HG03521 (cell line): ENCODE data around the gene PEX6.

Experiments used
- ATAC-seq: cut with Tn5 transposase; IDR thresholded peaks from one replicate; pipeline ENCODE4 v1.9.1; 2021; ENCODE audit warnings: mild to moderate bottlenecking, moderate library complexity; ENCODE audit not compliant: unreplicated experiment

Gene PEX6

DNA sequence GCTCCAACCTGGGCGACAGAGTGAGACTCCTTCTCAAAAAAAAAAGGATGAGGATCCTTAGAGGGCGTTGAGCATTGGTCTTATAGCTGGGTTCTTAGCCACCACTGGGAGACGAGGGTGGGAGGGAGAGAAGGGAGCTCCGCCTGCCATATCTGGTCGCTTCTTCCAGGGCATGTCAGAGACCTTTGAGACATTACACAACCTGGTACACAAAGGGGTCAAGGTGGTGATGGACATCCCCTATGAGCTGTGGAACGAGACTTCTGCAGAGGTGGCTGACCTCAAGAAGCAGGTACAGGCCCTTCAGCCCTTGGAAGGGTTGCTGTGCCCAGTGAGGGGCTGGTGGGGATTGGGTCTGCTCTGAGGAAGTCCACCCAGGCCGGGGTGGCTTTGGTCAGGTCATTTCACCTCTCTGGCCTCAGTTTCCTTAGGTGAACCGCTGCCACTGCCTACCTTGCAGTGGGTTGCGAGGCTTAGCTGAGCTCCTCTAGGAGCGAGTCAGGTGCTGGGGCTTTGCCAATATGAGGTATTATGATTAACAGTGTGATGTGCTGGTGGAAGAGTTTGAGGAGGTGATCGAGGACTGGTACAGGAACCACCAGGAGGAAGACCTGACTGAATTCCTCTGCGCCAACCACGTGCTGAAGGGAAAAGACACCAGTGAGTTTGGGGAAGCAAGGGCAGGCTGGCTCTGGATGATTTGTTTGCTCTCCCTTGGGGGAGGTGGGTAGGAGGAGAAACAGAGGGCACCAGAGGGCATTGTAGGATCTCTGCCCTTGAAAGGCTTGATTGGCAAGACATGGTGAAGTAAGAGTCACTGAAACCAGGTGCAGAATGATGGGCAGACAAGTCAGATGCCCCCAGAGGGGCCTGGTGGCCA is 41.2 kb downstream of the PEX6 start:
- no peak for ATAC-seq

DNA sequence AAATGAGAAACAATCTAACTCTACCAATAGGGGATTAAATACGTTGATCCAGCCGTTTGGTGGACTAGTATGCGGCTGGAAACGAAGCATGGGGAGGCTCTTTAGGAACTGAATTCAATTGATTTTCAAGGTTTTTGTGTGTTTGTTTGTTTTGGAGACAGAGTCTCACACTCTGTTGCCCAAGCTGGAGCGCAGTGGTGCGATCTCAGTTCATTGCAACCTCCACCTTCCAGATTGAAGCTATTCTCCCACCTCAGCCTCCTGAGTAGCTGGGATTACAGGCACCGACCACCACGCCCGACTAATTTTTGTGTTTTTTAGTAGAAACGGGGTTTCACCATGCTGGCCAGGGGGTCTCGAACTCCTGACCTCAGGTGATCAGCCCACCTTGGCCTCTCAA is 42.6 kb downstream of the PEX6 start:
- ATAC-seq: no peak

DNA sequence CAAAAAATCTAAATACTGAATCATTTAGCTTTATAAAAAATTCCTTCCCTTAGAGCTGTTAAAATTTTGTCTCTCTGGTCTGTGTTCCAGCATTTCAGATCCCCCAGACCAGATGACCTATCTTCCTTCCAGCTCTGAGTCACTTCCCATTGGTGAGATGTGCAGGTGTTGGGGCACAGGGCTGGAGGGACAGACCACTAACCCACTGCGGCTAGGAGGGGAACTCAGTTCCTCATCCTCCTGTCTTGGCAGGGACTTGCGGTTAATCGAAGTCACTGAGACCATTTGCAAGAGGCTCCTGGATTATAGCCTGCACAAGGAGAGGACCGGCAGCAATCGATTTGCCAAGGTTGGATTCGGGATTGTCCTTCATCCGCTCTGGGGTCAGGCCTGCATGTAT is 43.7 kb downstream of the PEX6 start:
- no peak for ATAC-seq

DNA sequence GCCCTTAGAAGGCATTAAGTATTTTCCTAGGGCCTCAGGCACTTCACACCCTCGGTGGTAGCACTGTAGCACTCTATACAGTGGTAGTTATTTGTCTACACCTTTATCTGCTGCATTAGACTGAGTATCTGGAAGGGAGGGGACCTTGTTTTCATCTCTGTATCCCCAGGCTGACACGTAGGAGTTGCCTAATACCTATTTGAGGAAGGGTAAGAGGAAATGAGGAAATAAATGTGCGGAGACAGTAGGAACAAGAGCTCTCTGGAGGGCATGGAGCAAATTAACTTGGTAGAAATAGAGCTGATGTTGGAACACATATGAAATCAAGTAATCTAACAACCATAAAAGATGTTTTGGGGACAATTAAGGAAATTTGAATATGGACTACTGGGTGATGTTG is 45.8 kb downstream of the PEX6 start:
- ATAC-seq: no peak

DNA sequence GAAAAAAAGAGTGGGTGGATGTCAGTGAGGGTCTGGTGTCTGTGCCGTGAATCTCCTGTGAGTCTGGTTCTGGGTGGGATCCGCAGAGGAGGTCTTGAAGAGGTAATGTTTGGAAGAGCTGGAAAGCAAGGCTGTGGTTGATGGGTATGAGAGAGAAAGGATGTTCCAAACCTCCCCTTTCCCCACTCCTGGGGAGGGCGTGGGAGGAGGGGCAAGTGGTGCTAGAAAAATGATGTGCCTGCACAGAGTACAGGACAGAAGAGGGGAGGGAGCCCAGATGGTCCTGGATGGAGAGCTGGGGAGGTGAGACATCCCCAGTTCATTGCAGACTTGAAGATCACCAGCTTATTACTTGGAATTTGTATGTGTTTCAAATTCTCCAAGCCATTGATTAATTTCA is 46.6 kb downstream of the PEX6 start:
- no peak for ATAC-seq

DNA sequence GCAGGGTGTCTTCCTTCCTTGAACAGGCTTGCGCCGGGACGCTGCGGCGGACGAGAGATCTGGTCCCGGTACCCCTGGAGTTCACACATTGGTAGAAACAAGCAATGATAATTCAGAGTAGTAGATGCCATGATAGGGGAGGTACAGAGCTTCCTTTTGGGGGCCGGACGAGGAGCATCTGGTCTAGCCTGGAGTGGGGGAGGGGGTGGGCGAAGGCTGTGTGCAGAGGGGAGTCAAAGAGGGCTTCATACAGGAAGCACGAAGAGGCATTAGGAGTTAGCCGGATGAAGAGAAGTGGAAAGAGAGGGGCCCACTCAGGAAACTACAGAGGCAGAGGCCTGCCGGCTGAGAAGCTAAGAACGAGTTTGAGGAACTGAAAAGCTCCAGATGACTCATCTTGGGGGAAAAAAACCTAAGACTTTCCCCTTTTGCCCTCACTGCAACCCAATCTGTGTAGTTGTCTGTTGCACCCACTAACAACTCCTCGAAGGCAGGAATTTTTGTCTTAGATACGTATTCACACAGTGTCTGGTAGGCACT is 49.1 kb downstream of the PEX6 start:
- peak; percentile 45 for ATAC-seq

DNA sequence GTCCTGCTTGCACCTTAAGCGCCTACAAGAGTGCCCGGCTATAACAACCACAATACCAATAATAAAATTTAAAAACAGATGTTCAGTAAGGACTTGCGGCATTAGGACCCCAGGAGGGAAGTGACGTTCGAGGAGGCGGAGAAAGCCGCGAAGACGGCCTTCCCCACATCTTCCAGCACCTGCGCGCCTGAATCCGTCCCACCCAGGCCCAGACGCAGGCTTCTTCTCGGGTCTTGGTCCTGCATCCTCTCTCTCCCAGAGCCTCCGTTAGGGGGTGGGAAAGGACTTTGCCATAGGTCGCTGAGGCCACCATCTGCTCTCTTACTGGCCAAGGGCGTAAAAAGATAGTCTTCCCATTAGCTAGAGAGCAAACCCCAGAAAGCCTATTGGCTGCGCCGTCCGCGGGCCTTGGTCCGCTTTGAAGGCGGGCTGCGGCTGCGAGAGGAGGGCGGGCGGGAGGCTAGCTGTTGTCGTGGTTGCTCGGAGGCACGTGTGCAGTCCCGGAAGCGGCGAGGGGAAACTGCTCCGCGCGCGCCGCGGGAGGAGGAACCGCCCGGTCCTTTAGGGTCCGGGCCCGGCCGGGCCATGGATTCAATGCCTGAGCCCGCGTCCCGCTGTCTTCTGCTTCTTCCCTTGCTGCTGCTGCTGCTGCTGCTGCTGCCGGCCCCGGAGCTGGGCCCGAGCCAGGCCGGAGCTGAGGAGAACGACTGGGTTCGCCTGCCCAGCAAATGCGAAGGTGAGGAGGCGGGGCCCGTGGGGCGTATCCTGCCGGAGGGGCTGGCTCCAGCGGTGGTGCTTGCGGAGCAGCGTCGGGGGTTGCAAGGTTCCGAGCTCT is 49.8 kb downstream of the PEX6 start, which contains the start of gene CNPY3:
Gene CNPY3, plus strand, starts transcription at position 495 of the 835 bp plus-strand sequence. Its CDS starts 91 bp downstream, at position 586.
- peak; percentile 74 for ATAC-seq

DNA sequence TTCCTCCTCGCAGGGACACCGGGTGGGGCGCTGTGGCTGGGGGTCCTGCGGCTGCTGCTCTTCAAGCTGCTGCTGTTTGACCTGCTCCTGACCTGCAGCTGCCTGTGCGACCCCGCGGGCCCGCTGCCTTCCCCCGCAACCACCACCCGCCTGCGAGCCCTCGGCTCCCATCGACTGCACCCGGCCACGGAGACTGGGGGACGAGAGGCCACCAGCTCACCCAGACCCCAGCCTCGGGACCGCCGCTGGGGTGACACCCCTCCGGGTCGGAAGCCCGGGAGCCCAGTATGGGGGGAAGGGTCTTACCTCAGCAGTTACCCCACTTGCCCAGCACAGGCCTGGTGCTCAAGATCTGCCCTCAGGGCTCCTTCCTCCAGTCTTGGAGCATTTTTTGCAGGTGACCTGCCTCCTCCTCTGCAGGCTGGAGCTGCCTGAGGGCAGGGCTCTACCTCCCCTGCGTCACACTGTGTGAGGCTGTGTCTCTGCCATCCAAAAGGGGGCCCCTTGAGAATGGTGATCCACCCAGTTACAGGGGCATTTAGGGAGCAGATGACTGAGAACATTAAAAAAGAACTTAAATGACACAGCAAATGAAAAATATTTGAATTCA is 53.6 kb downstream of the PEX6 start:
- ATAC-seq: no peak

DNA sequence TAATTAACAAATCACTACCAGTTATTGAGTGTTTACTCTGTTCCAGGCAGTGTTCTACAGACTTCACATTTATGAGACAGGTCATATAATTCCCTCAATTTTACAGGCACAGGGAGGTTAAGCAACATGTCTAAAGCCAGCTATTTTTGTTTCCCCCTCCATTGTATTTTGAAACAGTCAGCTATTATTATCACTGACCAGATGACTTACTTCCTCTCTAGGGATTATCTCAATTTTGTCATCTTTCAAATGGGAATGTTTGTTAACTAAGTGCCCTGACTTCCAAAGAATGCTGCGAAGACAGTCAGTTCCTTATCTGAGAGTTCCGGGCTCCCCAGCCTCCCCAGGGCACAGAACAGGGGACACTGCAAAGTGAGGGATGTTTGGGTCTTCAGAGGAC is 55.3 kb downstream of the PEX6 start:
- ATAC-seq: no peak

DNA sequence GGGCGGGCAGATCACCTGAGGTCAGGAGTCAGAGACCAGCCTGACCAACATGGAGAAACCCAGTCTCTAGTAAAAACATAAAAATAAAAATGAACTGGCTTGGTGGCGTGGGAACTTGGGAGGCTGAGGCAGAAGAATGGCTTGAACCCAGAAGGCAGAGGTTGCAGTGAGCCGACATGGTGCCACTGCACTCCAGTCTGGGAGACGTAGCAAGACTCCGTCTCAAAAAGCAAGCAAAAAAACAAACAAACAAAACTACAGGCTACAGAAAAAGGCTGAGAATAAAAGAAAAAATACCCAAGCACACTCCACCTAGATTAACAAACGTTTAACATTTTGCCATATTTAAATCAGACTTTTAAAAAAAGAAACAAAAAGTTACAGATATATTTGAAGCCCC is 57.2 kb downstream of the PEX6 start:
- ATAC-seq: no peak

DNA sequence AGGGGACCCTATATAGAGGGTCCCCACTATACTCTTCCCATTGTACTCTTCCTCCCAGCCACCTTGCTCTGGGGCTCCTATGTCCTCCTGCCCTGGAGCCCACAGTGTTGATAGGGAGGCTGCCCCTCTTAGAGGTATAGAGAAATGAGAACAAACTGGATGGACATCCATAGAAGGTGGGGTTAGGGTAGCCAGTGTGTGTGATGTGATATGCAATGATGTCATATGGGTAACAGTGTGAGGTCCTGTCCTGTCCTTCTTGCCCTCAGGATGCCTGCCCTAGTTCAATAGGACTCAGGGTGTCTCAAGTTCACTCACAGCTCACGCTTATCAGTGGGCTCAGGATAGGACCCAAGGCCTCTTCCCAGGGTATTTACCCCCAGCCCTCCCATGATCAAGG is 62.7 kb downstream of the PEX6 start:
- ATAC-seq: no peak

DNA sequence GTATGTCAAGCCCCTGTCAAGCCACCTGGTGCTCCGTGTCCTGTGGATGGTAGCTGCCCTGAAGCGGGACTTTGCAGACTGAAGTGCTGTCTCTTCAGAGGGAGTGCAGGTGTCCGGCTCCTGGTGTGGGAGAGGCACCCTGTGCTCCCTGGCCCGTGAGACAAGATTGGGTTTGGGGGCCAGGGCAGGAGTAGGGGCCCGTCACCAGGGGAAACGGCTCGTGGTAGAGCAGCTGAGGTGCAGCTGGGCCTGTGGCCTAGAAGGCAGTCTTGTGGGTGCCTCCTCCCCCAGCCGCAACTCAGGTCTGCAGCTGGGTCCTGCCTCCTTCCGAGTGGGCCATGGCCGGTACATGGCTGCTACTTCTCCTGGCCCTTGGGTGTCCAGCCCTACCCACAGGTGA is 63.2 kb downstream of the PEX6 start, which contains the start of gene PTCRA:
Gene PTCRA, plus strand, starts transcription at position 322 of the 400 bp plus-strand sequence. Its CDS starts 17 bp downstream, at position 339.
- no peak for ATAC-seq

DNA sequence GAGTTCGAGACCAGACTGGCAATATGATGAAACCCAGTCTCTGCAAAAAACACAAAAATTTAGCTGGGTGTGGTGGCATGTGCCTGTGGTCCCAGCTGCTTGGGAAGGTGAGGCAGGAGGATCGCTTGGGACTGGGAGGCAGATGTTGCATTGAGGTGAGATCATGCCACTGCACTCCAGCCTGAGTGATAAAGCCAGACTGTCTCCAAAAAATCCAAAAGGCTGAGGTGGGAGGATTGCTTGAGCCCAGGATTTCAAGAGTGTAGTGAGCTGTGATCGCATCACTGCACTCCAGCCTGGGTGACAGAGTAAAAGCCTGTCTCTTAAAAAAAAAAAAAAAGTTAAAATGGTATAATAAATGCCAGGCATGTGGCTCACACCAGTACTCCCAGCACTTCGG is 64.4 kb downstream of the PEX6 start:
- ATAC-seq: no peak
